Stimulated activated CD4-positive, alpha-beta T cell treated with anti-CD3 and anti-CD28 coated beads, Interleukin-4, amount 100 ng/mL, for 4 hours (primary cell): ENCODE data around the gene PUM1.
A peak's percentile ranks its signal among the peaks of the same experiment; 100 is the strongest.

Source experiments
- DNase-seq, 2 experiments: peaks; one replicate each; pipeline ENCODE4 v3.0.0-alpha.2; 2020

The PUM1 gene

GRCh38 chr1:30919025-30919881 lies 146.3 kb downstream of the PUM1 start:
- DNase-seq: no peak

GRCh38 chr1:30916296-30916695 lies 149.2 kb downstream of the PUM1 start:
- DNase-seq: no peak

- no peak for DNase-seq
Observed at GRCh38 chr1:30915491-30916230, 149.9 kb downstream of the PUM1 start.

GRCh38 chr1:30914931-30915330 lies 150.6 kb downstream of the PUM1 start:
- no peak for DNase-seq

- no peak for DNase-seq
Observed at GRCh38 chr1:30914587-30914922, 151.0 kb downstream of the PUM1 start.

- no peak for DNase-seq
Observed at GRCh38 chr1:30912913-30913652, 152.4 kb downstream of the PUM1 start.

GRCh38 chr1:30912224-30912623 lies 153.3 kb downstream of the PUM1 start:
- DNase-seq: no peak

- DNase-seq: peak; percentile 22 to 49
Observed at GRCh38 chr1:30911059-30911954, 154.2 kb downstream of the PUM1 start.

GRCh38 chr1:30909365-30910068 lies 156.0 kb downstream of the PUM1 start:
- no peak for DNase-seq

- peak in 1 of 2 experiments; percentile 11 for DNase-seq
Observed at GRCh38 chr1:30908696-30909364, 156.7 kb downstream of the PUM1 start, which contains the start of gene SDC3. SDC3 (minus strand) TSS chr1:30908758; CDS start chr1:30908586, 172 bp downstream.

- no peak for DNase-seq
Observed at GRCh38 chr1:30908316-30908695, 157.2 kb downstream of the PUM1 start.

GRCh38 chr1:30907481-30908315 lies 157.8 kb downstream of the PUM1 start:
- DNase-seq: no peak

GRCh38 chr1:30906631-30907441 lies 158.7 kb downstream of the PUM1 start:
- no peak for DNase-seq

- no peak for DNase-seq
Observed at GRCh38 chr1:30905916-30906620, 159.4 kb downstream of the PUM1 start.

GRCh38 chr1:30905403-30905802 lies 160.1 kb downstream of the PUM1 start:
- no peak for DNase-seq

- no peak for DNase-seq
Observed at GRCh38 chr1:30904962-30905335, 160.6 kb downstream of the PUM1 start.

- no peak for DNase-seq
Observed at GRCh38 chr1:30904191-30904961, 161.1 kb downstream of the PUM1 start.
